Measurements from ENCODE around the gene KCNQ5. TPM values are rescaled to one million over a fixed set of nuclear protein-coding genes. Genes with fewer than 3 reads are reported as not detected.

The KCNQ5 gene
- total and polyA plus RNA-seq, 2 of the 8 experiments (the other 6 are each of a cell fraction or from before 2014, with no cell fraction given), result 0.83 to 1.2 TPM

GRCh38 chr6:73050706-73051105, 428.8 kb downstream of the KCNQ5 start:
- no peak overlapping the region for H3K4me3 ChIP-seq (ENCODE audit: extremely low read depth in 1 of 4, insufficient read depth in 2 of 4, low read depth in 3 of 4, low read length in 4 of 4)
- H3K9me3 ChIP-seq (ENCODE audit: insufficient read depth in 2 of 2, low read depth in 1 of 2, low read length in 1 of 2), result no peaks in the 10 kb centered on the region
- no peak overlapping the region for H4K8ac ChIP-seq (ENCODE audit: extremely low read depth, insufficient read depth, low read length)
- H3K4me2 ChIP-seq (ENCODE audit: insufficient read depth in 1 of 2, low read depth in 2 of 2, low read length in 2 of 2), result no peak overlapping the region
- H3K9ac ChIP-seq (replicated peaks in 1 of 4; ENCODE audit: extremely low read depth in 1 of 4, low read depth in 3 of 4, low read length in 3 of 4), result no peak overlapping the region
- H2AK5ac ChIP-seq (ENCODE audit: low read depth, low read length), result no peak overlapping the region
- no peak overlapping the region for H4K5ac ChIP-seq (ENCODE audit: insufficient read length, low read depth, low read length)
- H3K27ac ChIP-seq (ENCODE audit: low read depth, low read length), result no peak overlapping the region
- H2BK20ac ChIP-seq (ENCODE audit: low read length), result no peak overlapping the region
- no peak overlapping the region for H4K91ac ChIP-seq (replicated peaks; ENCODE audit: insufficient read length, low read length)
- H3K18ac ChIP-seq (ENCODE audit: extremely low read depth, low read length), result no peak overlapping the region
- no peak overlapping the region for H3K23ac ChIP-seq (ENCODE audit: insufficient read length)
- H2BK5ac ChIP-seq (ENCODE audit: low read depth, low read length), result no peak overlapping the region
- ChIA-PET CTCF (ENCODE audit: partially characterized antibody) (no interaction called here), POLR2A (ENCODE audit: partially characterized antibody) (no interaction called here)
- no peak overlapping the region for H2BK12ac ChIP-seq (ENCODE audit: low read depth, low read length)
- H4K20me1 ChIP-seq (replicated peaks in 1 of 2; ENCODE audit: control insufficient read depth in 1 of 2, insufficient read depth in 2 of 2, low read length in 2 of 2), result no peaks in the 10 kb centered on the region
- DNase-seq (ENCODE audit: low read depth in 1 of 2, low spot score in 2 of 2) (no peak), FAIRE-seq (no peak)
- H3K36me3 ChIP-seq (ENCODE audit: control insufficient read depth in 2 of 4, insufficient read depth in 4 of 4, low read length in 3 of 4), result no peaks in the 10 kb centered on the region
- H3K4me1 ChIP-seq (replicated peaks in 1 of 4; ENCODE audit: control insufficient read depth in 3 of 4, insufficient read depth in 4 of 4, low read length in 3 of 4), result no peaks in the 10 kb centered on the region; a peak in 1 of 7 replicates
- no peaks in the 10 kb centered on the region for H3K27me3 ChIP-seq (replicated peaks in 1 of 4; ENCODE audit: control insufficient read depth in 3 of 4, extremely low read depth in 1 of 4, insufficient read depth in 3 of 4, low read length in 3 of 4)
- H3K23me2 ChIP-seq (ENCODE audit: low read depth, low read length), result no peaks in the 10 kb centered on the region
- H2BK120ac ChIP-seq (replicated peaks; ENCODE audit: low read depth, low read length), result no peak overlapping the region
- H2AFZ ChIP-seq (ENCODE audit: low read length), result no peak overlapping the region
- H3K79me1 ChIP-seq (ENCODE audit: low read depth, low read length), result no peaks in the 10 kb centered on the region
- no peaks in the 10 kb centered on the region for H3K79me2 ChIP-seq (ENCODE audit: control insufficient read depth in 1 of 2, insufficient read depth in 2 of 2, low read length in 2 of 2)
- 90% methylated on average over 1 of the region's 1 CpG; no CpG with 5 or more reads in 1 of the 2 experiments for WGBS, 2 experiments (ENCODE audit: extremely low coverage in 1 of 2, insufficient coverage in 1 of 2, insufficient read length in 1 of 2, insufficient replicate concordance in 2 of 2, low coverage in 1 of 2, low lambda C conversion rate in 2 of 2, missing lambda C conversion rate in 1 of 2)
- H3K4ac ChIP-seq (replicated peaks; ENCODE audit: insufficient read length, low read depth, low read length), result no peak overlapping the region
- no peak overlapping the region for H2BK15ac ChIP-seq (ENCODE audit: low read length)
- H3K56ac ChIP-seq (replicated peaks; ENCODE audit: insufficient read length, low read depth, low read length), result no peak overlapping the region
- H3K14ac ChIP-seq (ENCODE audit: insufficient read length), result no peak overlapping the region
- no peak for TF ChIP-seq FOSL1 (IDR thresholded peaks at IDR 0.05; ENCODE audit: insufficient read depth, low read depth, low read length)

Measured in H1 (cell line).